NB4 (cell line): ENCODE measurements around the gene CDH15.

ENCODE experiments used
- MAX ChIP-seq: IDR thresholded peaks from 2 replicates; pipeline ENCODE4 v1.6.1; 2011; ENCODE audit warnings: low read depth, low read length
- MYC ChIP-seq: IDR thresholded peaks from 2 replicates; pipeline ENCODE4 v1.6.1; 2011; ENCODE audit warnings: low read depth, low read length
- POLR2A ChIP-seq: IDR thresholded peaks from 2 replicates; pipeline ENCODE4 v1.6.1; 2011; ENCODE audit warnings: mild to moderate bottlenecking; ENCODE audit not compliant: insufficient read length; ENCODE audit errors: extremely low read depth
- TF ChIP-seq, protein P1 (sequence below): IDR thresholded peaks from one replicate; pipeline ENCODE4 v1.5.1; 2012; ENCODE audit warnings: low read depth, low read length

GRCh38 chr16:89161763-89162713, 9.5 kb upstream of the CDH15 start:
- TF ChIP-seq, protein P1, sequence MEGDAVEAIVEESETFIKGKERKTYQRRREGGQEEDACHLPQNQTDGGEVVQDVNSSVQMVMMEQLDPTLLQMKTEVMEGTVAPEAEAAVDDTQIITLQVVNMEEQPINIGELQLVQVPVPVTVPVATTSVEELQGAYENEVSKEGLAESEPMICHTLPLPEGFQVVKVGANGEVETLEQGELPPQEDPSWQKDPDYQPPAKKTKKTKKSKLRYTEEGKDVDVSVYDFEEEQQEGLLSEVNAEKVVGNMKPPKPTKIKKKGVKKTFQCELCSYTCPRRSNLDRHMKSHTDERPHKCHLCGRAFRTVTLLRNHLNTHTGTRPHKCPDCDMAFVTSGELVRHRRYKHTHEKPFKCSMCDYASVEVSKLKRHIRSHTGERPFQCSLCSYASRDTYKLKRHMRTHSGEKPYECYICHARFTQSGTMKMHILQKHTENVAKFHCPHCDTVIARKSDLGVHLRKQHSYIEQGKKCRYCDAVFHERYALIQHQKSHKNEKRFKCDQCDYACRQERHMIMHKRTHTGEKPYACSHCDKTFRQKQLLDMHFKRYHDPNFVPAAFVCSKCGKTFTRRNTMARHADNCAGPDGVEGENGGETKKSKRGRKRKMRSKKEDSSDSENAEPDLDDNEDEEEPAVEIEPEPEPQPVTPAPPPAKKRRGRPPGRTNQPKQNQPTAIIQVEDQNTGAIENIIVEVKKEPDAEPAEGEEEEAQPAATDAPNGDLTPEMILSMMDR = no peak
- TF ChIP-seq POLR2A (no peak), MAX (no peak), MYC (no peak)
